Fibroblast of lung (primary cell): ENCODE measurements around the gene RNF181. TPM values are rescaled to one million over a fixed set of nuclear protein-coding genes. Genes with fewer than 3 reads are reported as not detected.
"Not testable (repeated sequence)": the region's sequence is repeated elsewhere in the genome, so short reads cannot be mapped to it uniquely, and the experiment has no call there.

Source experiments
- DNase-seq, 2 donors: peaks; one replicate each; pipeline versions ENCODE4 v3.0.0 to v3.0.0-alpha.2; 2010; ENCODE audit warnings: low read depth in 2 of 2
- H2AFZ ChIP-seq: 2 replicates; pipeline ENCODE4 v1.5.1; 2012; ENCODE audit warnings: low read length, control low read depth, inconsistent platforms
- H3K27ac ChIP-seq: 2 replicates; pipeline ENCODE4 v1.5.1; 2011; ENCODE audit warnings: low read length, control low read depth; ENCODE audit not compliant: insufficient read depth
- H3K27me3 ChIP-seq: 2 replicates; pipeline ENCODE4 v1.5.1; 2011; ENCODE audit warnings: mild to moderate bottlenecking, low read length; ENCODE audit not compliant: control insufficient read depth, insufficient read depth
- H3K36me3 ChIP-seq: 2 replicates; pipeline ENCODE4 v1.5.1; 2011; ENCODE audit warnings: low read length; ENCODE audit not compliant: control insufficient read depth, insufficient read depth
- H3K4me1 ChIP-seq: 2 replicates; pipeline ENCODE4 v1.5.1; 2011; ENCODE audit warnings: low read length; ENCODE audit not compliant: control insufficient read depth, insufficient read depth; ENCODE audit errors: extremely low read depth
- H3K4me2 ChIP-seq: 2 replicates; pipeline ENCODE4 v1.5.1; 2011; ENCODE audit warnings: low read length, control low read depth; ENCODE audit not compliant: insufficient read depth; ENCODE audit errors: extremely low read depth
- H3K4me3 ChIP-seq, 4 experiments: fragments of 200-600 bp in 1 of 4; sonication (generic) in 1 of 4; replicated peaks in 1 of 4; 2 replicates each; pipeline ENCODE4 v1.5.1; 2011 to 2016; ENCODE audit warnings: low read length in 4 of 4, low read depth in 3 of 4, mild to moderate bottlenecking in 3 of 4, control low read depth in 2 of 4, inconsistent platforms in 1 of 4, mixed read lengths in 1 of 4; ENCODE audit not compliant: insufficient read depth in 1 of 4; ENCODE audit errors: control extremely low read depth in 1 of 4
- H3K79me2 ChIP-seq: 2 replicates; pipeline ENCODE4 v1.5.1; 2012; ENCODE audit warnings: mild to moderate bottlenecking, low read length, inconsistent platforms; ENCODE audit not compliant: control insufficient read depth, insufficient read depth
- H3K9ac ChIP-seq: 2 replicates; pipeline ENCODE4 v1.5.1; 2011; ENCODE audit warnings: mild to moderate bottlenecking, low read length, control low read depth; ENCODE audit not compliant: insufficient read depth
- H3K9me3 ChIP-seq: 2 replicates; pipeline ENCODE4 v1.5.1; 2012; ENCODE audit warnings: low read depth, low read length; ENCODE audit not compliant: control insufficient read depth, insufficient read depth
- H4K20me1 ChIP-seq: 2 replicates; pipeline ENCODE4 v1.5.1; 2011; ENCODE audit warnings: low read length; ENCODE audit not compliant: control insufficient read depth, insufficient read depth; ENCODE audit errors: extremely low read depth
- CTCF ChIP-seq, 2 donors: IDR thresholded peaks in 1 of 2; conservative IDR thresholded peaks in 1 of 2; 1 replicate in 1 of 2; 2 replicates in 1 of 2; pipeline ENCODE4 v1.5.1; 2011 to 2012; ENCODE audit warnings: low read length in 2 of 2, control low read depth in 1 of 2, inconsistent platforms in 1 of 2, low read depth in 1 of 2, mild to moderate bottlenecking in 1 of 2
- EZH2 ChIP-seq: IDR thresholded peaks from 2 replicates; pipeline ENCODE4 v1.5.1; 2012; ENCODE audit warnings: low read length, control low read depth, mild to moderate bottlenecking; ENCODE audit errors: missing control alignments
- polyA plus RNA-seq, 2 donors: library from polyadenylated mRNA; depleted of rRNA in 1 of 2; stranded (reverse) in 1 of 2; unstranded in 1 of 2; fragments of >200 nt; gene quantifications; 2 replicates each; pipeline ENCODE4 v1.2.1, GENCODE V29; 2011 to 2012; ENCODE audit warnings: missing spikeins in 1 of 2
- total RNA-seq: library from RNA; depleted of rRNA; stranded (reverse); fragments of >200 nt; gene quantifications from 2 replicates; pipeline ENCODE4 v1.2.1, GENCODE V29; 2014

The RNF181 gene
- total and polyA plus RNA-seq, 2 donors (not counting 1 experiment from before 2014, with no cell fraction given) = 247 to 276 TPM

DNA sequence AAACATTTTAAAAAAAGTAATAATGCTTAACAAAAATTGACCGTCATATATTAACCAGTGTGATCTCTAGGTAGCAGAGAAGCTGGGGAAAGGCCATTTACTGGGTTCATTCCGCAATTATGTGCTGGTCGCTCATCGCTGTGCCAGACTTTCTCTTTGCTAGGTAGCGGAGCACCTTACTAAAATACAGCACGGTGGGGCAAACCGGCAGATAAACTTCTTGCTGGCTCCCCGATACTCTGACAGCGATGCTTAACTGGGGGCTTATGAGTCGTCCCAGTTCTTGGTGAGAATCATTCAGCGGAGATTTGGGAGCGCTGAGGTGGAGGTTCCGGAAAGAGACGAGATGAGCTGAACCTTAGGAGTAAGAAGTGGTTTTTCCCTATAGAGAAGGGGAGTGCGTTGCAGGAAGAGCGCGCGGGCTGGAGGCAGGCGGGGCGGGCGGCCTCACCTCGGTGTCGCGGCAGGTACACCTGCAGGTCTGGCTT, 15.7 kb downstream of the RNF181 start:
- Histone ChIP-seq H4K20me1 (no peaks in the 10 kb centered on the region), H3K4me1 (peaks cover 12% of the 10 kb centered on the region), H3K27me3 (no peaks in the 10 kb centered on the region), H3K79me2 (peaks cover 11% of the 10 kb centered on the region), H3K9me3 (no peaks in the 10 kb centered on the region), H3K4me2 (peak overlapping the region; percentile 96), H3K27ac (peak overlapping the region; percentile 75), H3K9ac (peak overlapping the region; percentile 73), H3K4me3 (peak overlapping the region; percentile 74 to 92 (median 82)), H2AFZ (peak overlapping the region; percentile 62), H3K36me3 (peaks cover 9% of the 10 kb centered on the region)
- no peak for TF ChIP-seq EZH2
- no peak for TF ChIP-seq CTCF (conservative IDR thresholded peaks at IDR 0.05 in 1 of 2, IDR thresholded peaks at IDR 0.05 in 1 of 2; ENCODE audit: low read depth in 1 of 2, low read length in 2 of 2)
- no peak for DNase-seq

DNA sequence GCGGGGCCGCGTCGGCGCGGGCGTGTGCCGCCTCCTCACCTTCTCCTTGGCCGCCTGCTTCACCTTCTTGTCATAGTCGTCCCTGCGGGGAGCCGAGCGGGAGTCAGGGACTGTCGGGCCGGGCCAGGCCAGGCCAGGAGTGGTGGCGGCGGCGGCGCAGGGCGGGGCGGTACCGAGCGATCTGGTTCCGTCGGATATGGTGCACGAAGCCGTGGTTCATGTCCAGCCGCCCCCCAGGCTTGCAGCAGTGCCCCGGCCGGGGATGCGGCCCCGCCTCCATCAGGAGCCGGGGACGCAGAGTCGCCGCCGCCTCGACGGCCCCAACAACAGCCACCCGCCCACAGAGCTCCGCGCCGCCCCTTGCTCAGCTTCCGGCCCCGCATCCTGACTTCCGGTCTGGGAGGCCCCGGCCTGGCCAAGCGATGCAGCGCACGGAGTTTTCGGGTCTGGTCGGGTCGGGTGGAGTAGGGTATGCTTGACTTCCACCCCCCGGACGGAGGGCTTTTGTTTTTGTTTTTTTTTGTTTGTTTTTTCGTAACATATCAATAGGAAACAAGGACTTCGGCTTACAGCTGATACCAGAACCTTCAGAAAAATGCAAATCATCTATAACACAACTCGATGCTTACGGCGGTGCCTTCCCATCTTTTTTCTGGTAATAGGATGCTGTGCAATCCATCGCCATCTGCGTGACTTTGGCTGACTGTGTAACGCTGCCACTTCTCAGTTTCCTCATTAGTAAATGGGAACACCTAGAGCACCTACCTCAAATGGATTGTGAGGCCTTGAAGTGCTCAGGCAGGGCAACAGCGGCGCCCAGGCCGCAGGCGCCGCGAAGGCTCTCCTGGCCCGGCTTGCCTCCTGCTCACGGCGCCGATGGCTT, 16.4 kb downstream of the RNF181 start, which contains the start of gene C2orf68:
C2orf68 (minus strand) TSS at position 362 of the 883 bp plus-strand sequence; CDS start at position 280, 82 bp downstream.
- H2AFZ ChIP-seq = peak within 1 kb of the TSS; percentile 95
- no peak for TF ChIP-seq EZH2
- no peak for TF ChIP-seq CTCF (conservative IDR thresholded peaks at IDR 0.05 in 1 of 2, IDR thresholded peaks at IDR 0.05 in 1 of 2; ENCODE audit: low read depth in 1 of 2, low read length in 2 of 2)
- peak; percentile 85 to 88 for DNase-seq

DNA sequence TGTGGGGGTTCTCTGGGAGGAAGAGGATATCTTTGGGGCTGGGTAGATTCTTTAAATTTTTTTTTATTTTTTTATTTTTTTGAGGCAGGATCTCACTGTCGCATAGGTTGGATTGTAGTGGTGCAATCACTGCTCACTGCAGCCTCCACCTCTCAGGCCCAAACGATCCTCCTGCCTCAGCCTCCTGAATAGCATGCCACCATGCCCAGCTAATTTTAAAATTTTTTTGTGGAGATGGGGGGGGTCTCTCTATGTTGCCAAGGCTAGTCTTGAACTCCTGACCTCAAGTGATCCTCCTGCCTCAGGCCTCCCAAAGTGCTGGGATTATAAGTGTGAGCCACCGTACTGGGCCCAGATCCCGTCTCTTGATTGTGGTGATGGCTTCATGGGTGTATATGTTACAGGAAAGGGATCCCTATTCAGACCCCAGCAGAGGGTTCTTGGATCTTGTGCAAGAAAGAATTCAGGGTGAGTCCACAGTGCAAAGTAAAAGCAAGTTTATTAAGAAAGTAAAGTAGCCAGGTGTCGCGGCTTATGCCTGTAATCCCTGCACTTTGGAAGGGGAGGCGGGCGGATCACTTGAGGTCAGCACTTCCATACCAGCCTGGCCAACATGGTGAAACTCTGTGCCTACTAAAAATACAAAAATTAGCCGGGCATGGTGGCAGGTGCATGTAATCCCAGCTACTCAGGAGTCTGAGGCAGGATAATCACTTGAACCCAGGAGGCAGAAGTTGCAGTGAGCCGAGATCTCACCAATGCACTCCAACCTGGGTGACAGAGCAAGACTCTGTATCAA, 18.4 kb downstream of the RNF181 start:
- H3K9ac ChIP-seq = no peak overlapping the region
- no peak overlapping the region for H3K27ac ChIP-seq
- peaks cover 15% of the 10 kb centered on the region for H3K4me1 ChIP-seq
- H2AFZ ChIP-seq = no peak overlapping the region
- H3K36me3 ChIP-seq = peaks cover 5% of the 10 kb centered on the region
- no peak overlapping the region for H3K4me3 ChIP-seq
- peaks cover 35% of the 10 kb centered on the region for H3K79me2 ChIP-seq
- TF ChIP-seq CTCF (conservative IDR thresholded peaks at IDR 0.05 in 1 of 2, IDR thresholded peaks at IDR 0.05 in 1 of 2; ENCODE audit: low read depth in 1 of 2, low read length in 2 of 2) (no peak), EZH2 (no peak)
- peaks cover 3% of the 10 kb centered on the region for H4K20me1 ChIP-seq
- H3K4me2 ChIP-seq = no peak overlapping the region
- DNase-seq = no peak
- H3K27me3 ChIP-seq = no peaks in the 10 kb centered on the region
- H3K9me3 ChIP-seq = no peaks in the 10 kb centered on the region

More for the DNA sequence above, 16.4 kb downstream of the RNF181 start, which contains the start of gene C2orf68:
- no peaks in the 10 kb centered on the region for H3K27me3 ChIP-seq
- peaks cover 9% of the 10 kb centered on the region for H3K36me3 ChIP-seq
- H3K79me2 ChIP-seq = peaks cover 18% of the 10 kb centered on the region
- no peaks in the 10 kb centered on the region for H4K20me1 ChIP-seq
- no peaks in the 10 kb centered on the region for H3K9me3 ChIP-seq
- H3K4me1 ChIP-seq = peaks cover 8% of the 10 kb centered on the region
- H3K9ac ChIP-seq = peak within 1 kb of the TSS; percentile 73
- peak within 1 kb of the TSS; percentile 96 for H3K4me2 ChIP-seq
- H3K4me3 ChIP-seq = peak within 1 kb of the TSS; percentile 74 to 92 (median 82)
- peak within 1 kb of the TSS; percentile 75 for H3K27ac ChIP-seq

GRCh38 chr2:85614757-85615156, 19.2 kb downstream of the RNF181 start:
- H3K9me3 ChIP-seq, DNase-seq, H4K20me1 ChIP-seq, H3K36me3 ChIP-seq, H3K27me3 ChIP-seq, H2AFZ ChIP-seq, H3K9ac ChIP-seq, H3K27ac ChIP-seq, H3K4me3 ChIP-seq, H3K4me2 ChIP-seq: not testable (repeated sequence)
- Histone ChIP-seq H3K4me1 (peaks cover 15% of the 10 kb centered on the region), H3K79me2 (peaks cover 41% of the 10 kb centered on the region)
